Activated CD8-positive, alpha-beta memory T cell treated with anti-CD3 and anti-CD28 coated beads for 24 hours (primary cell): ENCODE measurements around the gene PLAAT3.
"Not testable (repeated sequence)": the region's sequence is repeated elsewhere in the genome, so short reads cannot be mapped to it uniquely, and the experiment has no call there.

Experiments
- DNase-seq: peaks from one replicate; pipeline ENCODE4 v3.0.0-alpha.2; 2020

Gene PLAAT3

DNA sequence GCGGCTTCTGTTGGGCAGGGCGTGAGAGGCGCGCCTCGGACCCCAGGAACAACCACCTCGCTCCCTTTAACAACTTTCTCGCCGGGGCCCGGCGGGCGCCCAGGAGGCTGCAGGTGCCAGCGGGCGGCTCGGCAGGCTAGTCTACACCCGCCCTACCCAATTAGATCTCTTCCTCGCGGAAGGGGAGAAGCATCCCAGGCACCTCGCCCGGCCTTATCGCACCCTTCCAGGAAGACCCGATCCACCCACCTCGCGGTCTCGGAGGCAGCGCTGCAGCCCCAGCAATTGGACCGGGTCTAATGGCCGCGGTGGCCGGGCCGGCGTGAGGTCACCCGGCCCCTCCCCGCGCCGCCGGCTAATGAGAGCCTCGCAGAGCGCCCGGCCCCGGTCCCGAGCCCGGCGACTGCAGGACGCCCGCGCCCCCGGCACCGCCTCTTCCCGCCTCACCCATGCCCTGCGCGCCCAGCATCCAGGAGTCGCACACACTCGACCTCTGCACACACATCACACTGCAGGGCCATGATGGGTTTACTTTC lies at the start of gene PLAAT3:
PLAAT3 (minus strand) TSS at position 298 of the 536 bp plus-strand sequence. CDS start 419 bp downstream, outside the sequence.
- DNase-seq: peak; percentile 75

DNA sequence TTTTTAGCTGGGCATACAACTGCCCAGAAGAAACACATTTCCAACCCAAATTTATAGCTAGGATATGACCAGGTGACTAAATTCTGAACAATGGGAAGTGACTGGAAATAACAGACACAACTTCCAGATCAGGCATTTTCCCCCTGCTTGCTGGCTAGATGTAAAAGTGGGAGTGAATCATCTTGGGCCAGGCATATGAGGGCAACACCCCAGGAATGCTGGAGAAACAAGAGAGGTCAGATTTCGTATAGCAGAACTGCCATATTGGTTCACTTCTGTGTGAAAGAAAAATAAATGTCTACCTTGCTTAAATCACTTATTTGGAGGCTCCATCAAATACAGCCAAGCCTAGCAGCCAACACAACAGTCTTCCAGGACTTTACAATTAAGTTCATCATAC lies 49.6 kb upstream of the PLAAT3 start:
- no peak for DNase-seq

DNA sequence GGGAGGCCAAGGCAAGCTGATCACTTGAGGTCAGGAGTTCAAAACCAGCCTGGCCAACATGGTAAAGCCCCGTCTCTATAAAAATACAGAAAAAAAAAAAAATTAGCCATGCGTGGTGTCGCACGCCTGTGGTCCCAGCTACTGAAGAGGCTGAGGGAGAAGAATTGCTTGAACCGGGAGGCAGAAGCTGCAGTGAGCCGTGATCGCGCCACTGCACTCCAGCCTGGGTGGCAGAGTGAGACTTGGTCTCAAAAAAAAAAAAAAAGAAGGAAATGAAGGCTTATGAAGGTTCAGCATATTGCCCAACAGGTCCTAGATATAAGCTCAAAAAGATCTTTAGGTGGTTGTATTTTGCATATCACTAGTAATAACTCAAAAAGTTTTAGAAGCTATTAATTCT lies 46.7 kb upstream of the PLAAT3 start:
- no peak for DNase-seq

- DNase-seq: no peak
These were observed 38.4 kb upstream of the PLAAT3 start for GRCh38 chr11:63652671-63653070.

- DNase-seq: no peak
These were observed 29.0 kb upstream of the PLAAT3 start for GRCh38 chr11:63643205-63643604.

- DNase-seq: no peak
These were observed 27.5 kb upstream of the PLAAT3 start for GRCh38 chr11:63641727-63642126.

- no peak for DNase-seq
These were observed 25.1 kb upstream of the PLAAT3 start for GRCh38 chr11:63639199-63639832.

- not testable (repeated sequence) for DNase-seq
These were observed 24.2 kb upstream of the PLAAT3 start for GRCh38 chr11:63638436-63638835.

- peak; percentile 81 for DNase-seq
These were observed 21.7 kb upstream of the PLAAT3 start for GRCh38 chr11:63635762-63636465.

DNA sequence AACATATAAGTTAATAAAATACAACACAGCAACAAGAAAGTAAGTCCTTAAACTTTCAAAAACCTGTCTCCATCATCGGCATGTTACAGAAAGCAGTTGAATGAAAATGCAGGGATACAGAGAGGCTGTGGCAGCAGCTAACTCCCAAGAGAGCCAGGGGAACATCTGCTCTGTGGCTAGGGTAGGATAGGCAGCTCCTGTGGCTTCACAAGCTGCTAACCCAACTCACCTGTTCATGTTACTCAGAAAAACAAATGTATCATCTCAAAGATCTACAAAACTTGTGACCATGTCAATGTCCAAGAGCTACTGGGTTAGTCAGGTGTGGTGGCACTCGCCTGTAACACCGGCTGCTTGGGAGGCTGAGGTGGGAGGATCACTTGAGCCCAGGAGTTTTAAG lies 15.2 kb upstream of the PLAAT3 start:
- no peak for DNase-seq

GRCh38 chr11:63623513-63624140 lies 9.4 kb upstream of the PLAAT3 start:
- DNase-seq: no peak

- no peak for DNase-seq
These were observed 8.1 kb upstream of the PLAAT3 start for GRCh38 chr11:63622323-63622722.

DNA sequence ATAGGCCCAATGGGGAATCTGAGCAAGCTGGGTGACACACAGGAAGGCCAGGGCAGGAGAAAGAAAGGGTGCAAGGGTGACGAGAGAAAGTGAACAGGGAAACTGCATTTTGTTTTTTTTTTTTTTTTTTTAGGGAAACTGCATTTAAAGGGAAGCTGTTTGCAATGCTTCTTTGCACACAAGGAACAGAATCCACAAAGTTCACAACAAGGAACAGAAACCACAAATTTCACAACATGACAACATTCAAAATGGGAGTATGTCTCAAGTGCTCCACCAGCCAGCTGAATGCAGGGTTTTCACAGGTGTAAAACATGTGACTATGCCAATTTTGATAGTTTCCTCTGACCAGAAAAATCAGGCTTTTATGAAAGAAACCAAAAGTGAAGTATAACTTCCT lies 6.8 kb upstream of the PLAAT3 start:
- no peak for DNase-seq

- DNase-seq: no peak
These were observed 5.7 kb upstream of the PLAAT3 start for GRCh38 chr11:63619967-63620366.

GRCh38 chr11:63617686-63618085 lies 3.5 kb upstream of the PLAAT3 start:
- not testable (repeated sequence) for DNase-seq

- no peak for DNase-seq
These were observed 2.7 kb upstream of the PLAAT3 start for GRCh38 chr11:63616953-63617352.

DNA sequence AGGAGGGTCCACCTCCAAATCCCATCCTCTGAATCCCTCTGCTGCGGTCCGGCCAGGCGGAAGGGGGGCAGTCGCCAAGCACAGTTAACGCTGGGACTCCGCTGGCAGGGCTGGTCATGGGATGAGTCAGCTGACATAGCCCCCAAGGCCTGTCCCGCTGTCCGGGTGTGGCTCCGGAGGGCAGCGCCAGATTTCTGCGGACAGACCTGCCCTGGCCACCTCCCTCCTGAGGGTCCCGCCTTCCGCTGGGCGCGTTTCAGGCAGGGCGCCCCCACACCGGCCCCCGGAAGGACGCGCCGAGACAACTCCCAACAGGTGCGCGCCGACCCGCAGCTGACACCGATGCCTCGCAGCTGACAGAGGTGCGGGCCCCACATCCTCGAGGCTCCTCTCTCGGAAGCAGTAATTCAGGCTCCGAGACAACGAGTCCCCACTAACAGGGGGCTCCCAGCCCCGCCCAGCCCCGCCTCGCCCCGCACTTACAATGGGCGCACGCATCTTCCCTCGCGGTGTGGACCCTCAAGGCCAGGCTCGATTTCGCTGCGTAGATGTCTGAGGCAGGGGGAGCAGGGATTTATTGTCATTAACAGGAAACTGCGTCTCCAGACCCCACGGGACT lies 607 bp downstream of the PLAAT3 start:
- peak; percentile 71 for DNase-seq

DNA sequence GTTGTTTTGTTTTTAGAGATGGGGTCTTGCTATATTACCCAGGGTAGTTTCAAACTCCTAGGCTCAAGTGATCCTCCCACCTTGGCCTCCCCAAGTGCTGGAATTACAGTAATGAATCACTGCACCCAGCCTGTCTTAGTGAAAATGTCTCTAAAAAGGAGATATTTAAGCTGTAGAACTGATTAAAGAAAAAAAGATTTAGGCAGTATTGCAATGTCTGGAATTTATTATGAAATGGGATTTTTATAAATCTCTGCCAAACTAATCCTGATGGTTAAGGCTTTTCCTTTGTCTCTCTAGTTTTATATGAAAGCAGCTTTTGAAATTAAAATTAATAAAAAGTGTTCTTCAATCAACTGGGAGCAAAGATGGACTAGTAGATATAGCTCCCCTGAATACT lies 2.1 kb downstream of the PLAAT3 start:
- no peak for DNase-seq

DNA sequence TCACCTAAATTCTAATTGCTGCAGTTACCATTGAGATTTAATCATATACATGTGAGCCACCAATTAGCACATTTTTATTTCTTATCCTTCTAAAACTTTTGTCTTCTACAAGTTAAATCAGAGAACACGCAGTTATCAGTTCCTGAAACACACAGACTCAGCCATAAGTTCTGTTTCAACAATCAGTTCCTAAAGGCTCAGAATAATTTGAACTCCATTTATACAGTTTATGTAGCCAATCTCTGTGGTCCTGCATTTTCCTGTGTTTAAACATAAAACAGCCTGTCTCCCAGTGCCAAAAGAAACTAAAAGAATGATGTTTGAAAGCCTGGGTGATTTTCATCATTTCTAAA lies 2.9 kb downstream of the PLAAT3 start:
- no peak for DNase-seq

DNA sequence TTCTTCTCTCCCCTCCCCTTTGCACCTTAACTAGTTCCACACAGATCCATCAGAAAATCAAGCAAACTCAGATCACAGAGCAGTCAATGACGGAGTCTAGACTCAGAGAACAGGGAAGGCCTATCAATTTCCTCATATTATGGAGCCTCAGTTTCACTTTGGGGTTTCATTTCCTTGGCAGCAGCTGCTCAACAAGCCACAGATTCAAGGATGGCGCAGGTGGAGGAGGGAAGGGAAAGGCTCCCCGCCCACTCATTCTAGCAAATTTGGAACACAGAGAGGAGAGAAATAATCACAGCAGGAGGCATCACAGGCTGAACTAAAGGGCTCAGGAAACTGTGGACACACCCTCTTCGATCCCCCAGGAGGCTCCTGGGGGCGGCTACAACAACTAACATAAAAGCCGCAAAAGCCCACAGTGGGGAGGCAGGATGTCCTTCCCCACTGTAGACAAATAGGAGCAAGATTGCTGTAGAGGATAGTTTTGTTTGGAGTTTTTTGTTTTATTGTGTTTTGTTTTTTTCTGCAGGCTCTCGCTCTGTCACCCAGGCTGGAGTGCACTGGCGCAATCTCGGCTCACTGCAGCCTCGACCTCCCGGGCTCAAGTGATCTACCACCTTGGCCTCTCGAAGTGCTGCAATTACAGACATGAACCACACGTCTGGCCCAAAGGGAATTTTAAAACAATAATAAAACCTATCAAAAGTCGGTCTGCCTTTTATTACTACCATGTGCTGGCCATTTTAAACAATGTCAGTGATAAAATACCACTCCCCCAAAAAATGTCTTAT lies 3.4 kb downstream of the PLAAT3 start:
- no peak for DNase-seq

DNA sequence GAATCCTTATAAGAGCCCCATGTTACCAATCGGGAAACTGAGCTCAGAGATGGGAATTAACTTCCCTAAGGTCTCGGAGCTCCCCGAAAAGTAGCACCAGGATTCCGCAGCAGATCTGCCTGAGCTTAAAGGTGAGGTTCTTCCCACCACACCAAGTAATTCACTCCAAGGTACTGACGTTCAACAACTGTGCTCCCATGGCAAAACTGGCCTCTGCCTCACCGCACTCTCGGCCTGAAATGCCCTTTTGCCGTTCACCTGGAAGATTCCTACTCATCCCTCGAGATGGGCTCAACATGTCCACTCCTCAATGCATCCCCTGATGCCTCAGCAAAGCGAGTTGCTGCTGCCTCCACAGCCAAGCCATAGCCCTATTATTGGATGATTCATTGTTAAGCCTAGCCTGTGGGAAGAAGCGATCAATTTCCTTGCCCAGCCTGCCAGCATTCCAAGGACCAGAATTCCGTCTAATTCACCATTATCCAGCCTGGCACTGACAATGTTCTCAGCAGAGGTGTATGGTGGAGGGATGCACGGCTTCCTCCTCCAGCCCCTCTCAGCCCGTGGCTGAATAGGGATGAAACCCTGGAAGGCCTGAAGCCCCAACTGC lies 4.2 kb downstream of the PLAAT3 start:
- no peak for DNase-seq

GRCh38 chr11:63609536-63609935 lies 4.7 kb downstream of the PLAAT3 start:
- DNase-seq: no peak
